Measurements from ENCODE around the gene GLI2.

DNA sequence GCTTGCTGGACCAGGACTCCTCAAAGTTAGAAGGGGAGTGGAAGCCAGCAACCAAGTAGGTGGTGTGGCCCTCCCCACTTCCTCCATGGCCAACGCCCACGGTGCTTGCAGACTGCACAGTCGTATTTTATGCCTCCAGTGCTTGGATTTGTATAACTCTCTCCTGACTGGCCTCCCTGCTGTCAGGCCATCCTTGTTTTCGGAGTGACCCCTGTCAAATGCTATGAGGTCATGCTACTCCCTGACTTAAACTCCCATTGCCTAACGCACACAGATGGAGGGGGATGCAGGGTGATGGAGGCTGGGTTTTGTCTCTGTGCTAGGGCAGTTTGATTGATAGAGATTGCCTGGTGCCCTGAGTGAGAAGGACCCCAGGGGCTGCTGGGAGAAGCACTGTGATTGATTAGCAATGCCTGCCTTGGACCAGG lies 36.1 kb downstream of the GLI2 start:
- TF ChIP-seq, protein P1, sequence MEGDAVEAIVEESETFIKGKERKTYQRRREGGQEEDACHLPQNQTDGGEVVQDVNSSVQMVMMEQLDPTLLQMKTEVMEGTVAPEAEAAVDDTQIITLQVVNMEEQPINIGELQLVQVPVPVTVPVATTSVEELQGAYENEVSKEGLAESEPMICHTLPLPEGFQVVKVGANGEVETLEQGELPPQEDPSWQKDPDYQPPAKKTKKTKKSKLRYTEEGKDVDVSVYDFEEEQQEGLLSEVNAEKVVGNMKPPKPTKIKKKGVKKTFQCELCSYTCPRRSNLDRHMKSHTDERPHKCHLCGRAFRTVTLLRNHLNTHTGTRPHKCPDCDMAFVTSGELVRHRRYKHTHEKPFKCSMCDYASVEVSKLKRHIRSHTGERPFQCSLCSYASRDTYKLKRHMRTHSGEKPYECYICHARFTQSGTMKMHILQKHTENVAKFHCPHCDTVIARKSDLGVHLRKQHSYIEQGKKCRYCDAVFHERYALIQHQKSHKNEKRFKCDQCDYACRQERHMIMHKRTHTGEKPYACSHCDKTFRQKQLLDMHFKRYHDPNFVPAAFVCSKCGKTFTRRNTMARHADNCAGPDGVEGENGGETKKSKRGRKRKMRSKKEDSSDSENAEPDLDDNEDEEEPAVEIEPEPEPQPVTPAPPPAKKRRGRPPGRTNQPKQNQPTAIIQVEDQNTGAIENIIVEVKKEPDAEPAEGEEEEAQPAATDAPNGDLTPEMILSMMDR (conservative IDR thresholded peaks at IDR 0.05; ENCODE audit: low read length) = no peak
- no peak for TF ChIP-seq EZH2phosphoT487 (IDR thresholded peaks at IDR 0.05; ENCODE audit: borderline replicate concordance, low read depth, low read length)
